Mesendoderm (in vitro differentiated cells): ENCODE data around the gene ERCC4.

Experiments
- DNase-seq: peaks from one replicate; pipeline ENCODE4 v3.0.0; 2013
- H2AK5ac ChIP-seq: 2 replicates; pipeline ENCODE4 v1.6.1; 2013; ENCODE audit warnings: low read length, inconsistent platforms
- H2BK120ac ChIP-seq: 2 replicates; pipeline ENCODE4 v1.6.1; 2013; ENCODE audit warnings: low read depth, mild to moderate bottlenecking, low read length, moderate library complexity, mixed read lengths
- H2BK15ac ChIP-seq: replicated peaks from 2 replicates; pipeline ENCODE4 v1.6.1; 2013; ENCODE audit warnings: low read depth, mild to moderate bottlenecking, moderate library complexity
- H2BK5ac ChIP-seq: 2 replicates; pipeline ENCODE4 v1.6.1; 2013; ENCODE audit warnings: low read length, inconsistent platforms
- H3K18ac ChIP-seq: 2 replicates; pipeline ENCODE4 v1.6.1; 2013; ENCODE audit warnings: mild to moderate bottlenecking, low read length, mixed read lengths
- H3K23ac ChIP-seq: one replicate; pipeline ENCODE4 v1.6.1; 2013; ENCODE audit warnings: low read length
- H3K27ac ChIP-seq: 2 replicates; pipeline ENCODE4 v1.5.1; 2013; ENCODE audit warnings: low read depth, mild to moderate bottlenecking, inconsistent platforms, low read length, moderate library complexity
- H3K27me3 ChIP-seq: 2 replicates; pipeline ENCODE4 v1.6.1; 2013; ENCODE audit warnings: low read length, control low read depth, mild to moderate bottlenecking, inconsistent platforms; ENCODE audit not compliant: insufficient read depth, poor library complexity
- H3K36me3 ChIP-seq: 2 replicates; pipeline ENCODE4 v1.6.1; 2013; ENCODE audit warnings: low read length, inconsistent platforms; ENCODE audit not compliant: control insufficient read depth, insufficient read depth
- H3K4ac ChIP-seq: one replicate; pipeline ENCODE4 v1.6.1; 2013; ENCODE audit warnings: low read depth, mild to moderate bottlenecking, low read length, moderate library complexity
- H3K4me1 ChIP-seq: 2 replicates; pipeline ENCODE4 v1.6.1; 2013; ENCODE audit warnings: low read depth, low read length, inconsistent platforms; ENCODE audit not compliant: control insufficient read depth
- H3K4me2 ChIP-seq: 2 replicates; pipeline ENCODE4 v1.6.1; 2013; ENCODE audit warnings: low read length
- H3K4me3 ChIP-seq: 2 replicates; pipeline ENCODE4 v1.5.1; 2013; ENCODE audit warnings: mild to moderate bottlenecking, low read length
- H3K56ac ChIP-seq: one replicate; pipeline ENCODE4 v1.6.1; 2013; ENCODE audit warnings: low read length
- H3K79me1 ChIP-seq: 2 replicates; pipeline ENCODE4 v1.6.1; 2013; ENCODE audit warnings: low read length, inconsistent platforms
- H3K79me2 ChIP-seq: 2 replicates; pipeline ENCODE4 v1.6.1; 2013; ENCODE audit warnings: mild to moderate bottlenecking, low read length; ENCODE audit not compliant: control insufficient read depth, insufficient read depth
- H3K9ac ChIP-seq: 2 replicates; pipeline ENCODE4 v1.6.1; 2013; ENCODE audit warnings: low read length, inconsistent platforms
- H4K5ac ChIP-seq: one replicate; pipeline ENCODE4 v1.6.1; 2013; ENCODE audit warnings: low read length
- H4K8ac ChIP-seq: one replicate; pipeline ENCODE4 v1.6.1; 2013; ENCODE audit warnings: low read depth, mild to moderate bottlenecking, control low read depth, low read length, moderate library complexity
- WGBS: extraction: QIAGEN DNeasy Blood & Tissue Kit; methylation state at CpG from one replicate; pipeline ENCODE4 v1.1.7; 2013; ENCODE audit warnings: low lambda C conversion rate, missing lambda C conversion rate; ENCODE audit not compliant: insufficient coverage; ENCODE audit errors: extremely low coverage; 5-methylcytosine and 5-hydroxymethylcytosine counted together

ERCC4 gene

DNA sequence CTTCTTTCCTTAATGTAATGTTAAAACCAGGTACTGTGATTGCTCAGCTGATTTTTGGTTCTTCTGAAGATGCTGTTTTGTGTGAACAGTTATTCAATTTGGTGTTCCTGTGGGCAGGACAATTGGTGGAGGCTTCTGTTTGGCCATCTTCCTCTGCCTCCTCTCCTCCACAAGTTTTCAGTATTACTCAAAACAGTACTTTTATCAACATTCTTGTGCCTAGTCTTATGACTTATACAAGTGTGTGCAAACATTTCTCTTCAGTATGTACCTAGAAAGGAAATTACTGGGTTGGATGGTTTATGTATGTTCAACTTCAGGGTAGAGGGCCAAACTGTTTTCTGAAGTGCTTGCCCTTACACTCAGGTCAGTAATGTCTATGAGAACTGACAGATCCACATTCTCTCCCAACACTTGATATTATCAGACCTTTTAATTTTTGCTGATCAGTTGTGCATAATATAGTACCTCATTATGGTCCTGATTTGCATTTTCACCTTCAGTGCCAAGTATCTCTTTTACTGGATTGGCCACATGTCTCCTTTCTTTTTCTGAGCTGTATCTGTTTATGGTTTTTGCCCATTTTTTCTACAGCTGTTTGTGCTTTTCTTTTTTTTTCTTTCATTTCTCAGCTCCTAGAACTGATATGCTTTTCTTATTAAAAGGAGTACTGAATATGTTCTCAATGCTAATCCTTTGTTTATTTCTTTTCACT, 50.9 kb downstream of the ERCC4 start:
- Histone ChIP-seq H3K27ac (no peak overlapping the region), H3K79me2 (no peaks in the 10 kb centered on the region), H3K56ac (no peak overlapping the region), H4K8ac (no peak overlapping the region), H3K36me3 (no peaks in the 10 kb centered on the region), H3K4ac (no peak overlapping the region), H3K9ac (no peak overlapping the region), H3K27me3 (no peaks in the 10 kb centered on the region), H4K5ac (no peak overlapping the region), H3K18ac (no peak overlapping the region), H3K79me1 (no peaks in the 10 kb centered on the region), H3K4me2 (no peak overlapping the region), H3K23ac (no peak overlapping the region), H2BK15ac (no peak overlapping the region), H3K4me1 (no peaks in the 10 kb centered on the region), H2BK5ac (no peak overlapping the region), H2AK5ac (no peak overlapping the region), H3K4me3 (no peak overlapping the region), H2BK120ac (no peak overlapping the region)
- DNase-seq, result no peak

DNA sequence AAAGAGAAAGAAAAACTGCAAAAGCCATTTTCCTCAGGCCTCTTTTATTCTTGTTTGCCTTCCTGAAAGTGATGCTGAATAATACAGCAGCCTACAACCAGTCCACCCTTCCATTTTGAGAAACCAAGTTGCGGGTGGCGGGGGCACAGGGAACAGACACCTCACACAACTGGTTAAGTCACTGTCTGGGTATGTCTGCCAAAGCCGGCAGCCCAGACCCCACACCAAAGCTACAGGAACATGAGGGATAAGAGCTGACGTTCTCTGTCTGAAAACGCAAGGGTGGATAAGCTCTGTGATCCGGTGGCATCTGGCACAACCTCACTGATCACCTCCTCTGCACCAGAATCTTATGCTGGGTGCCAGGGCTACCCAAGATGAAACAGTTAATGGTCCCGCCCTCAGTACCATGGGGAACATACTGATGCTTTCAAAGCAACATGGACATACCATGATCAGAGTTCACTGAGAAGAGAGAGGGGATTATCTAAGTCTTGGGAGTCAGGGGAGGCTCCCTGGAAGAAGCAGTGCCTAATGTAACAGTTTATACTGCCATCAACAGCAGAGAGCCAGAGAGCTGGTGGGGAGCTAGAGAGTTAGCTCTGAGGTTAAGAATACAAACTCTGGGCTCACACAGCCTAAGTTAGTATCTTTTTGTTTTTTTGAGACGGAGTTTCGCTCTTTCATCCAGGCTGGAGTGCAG, 53.5 kb downstream of the ERCC4 start:
- Histone ChIP-seq H2BK5ac (no peak overlapping the region), H3K27ac (no peak overlapping the region), H3K4me2 (no peak overlapping the region), H2AK5ac (no peak overlapping the region), H3K79me1 (no peaks in the 10 kb centered on the region), H3K9ac (no peak overlapping the region), H4K8ac (no peak overlapping the region), H2BK120ac (no peak overlapping the region), H3K18ac (no peak overlapping the region), H3K4me3 (no peak overlapping the region), H3K36me3 (no peaks in the 10 kb centered on the region), H3K27me3 (no peaks in the 10 kb centered on the region), H3K4me1 (no peaks in the 10 kb centered on the region), H3K23ac (no peak overlapping the region), H3K56ac (no peak overlapping the region), H4K5ac (no peak overlapping the region), H2BK15ac (no peak overlapping the region), H3K4ac (no peak overlapping the region), H3K79me2 (no peaks in the 10 kb centered on the region)
- no CpG with 5 or more reads among the region's 9 CpGs for WGBS
- DNase-seq, result no peak

DNA sequence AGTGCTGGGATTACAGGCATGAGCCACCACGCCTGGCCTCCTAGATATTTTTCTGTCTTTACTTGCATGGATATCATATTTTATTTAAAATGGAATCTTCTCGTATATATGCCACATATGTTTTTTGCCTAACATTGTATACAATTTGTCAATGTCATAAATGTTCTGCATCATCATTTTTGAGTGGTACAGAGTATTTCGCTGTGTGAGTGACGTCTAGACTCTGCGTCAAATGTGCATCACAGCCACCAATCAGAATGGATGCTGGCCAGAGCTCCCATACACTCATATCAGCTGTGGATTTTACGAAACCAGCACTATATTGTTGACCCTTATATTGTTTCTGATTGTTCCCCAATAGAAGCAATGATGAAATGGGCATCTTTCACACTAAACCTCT, 57.2 kb downstream of the ERCC4 start:
- no peak overlapping the region for H2BK15ac ChIP-seq
- H3K79me1 ChIP-seq, result no peaks in the 10 kb centered on the region
- no peak overlapping the region for H2BK120ac ChIP-seq
- no peaks in the 10 kb centered on the region for H3K4me1 ChIP-seq
- no peak overlapping the region for H4K5ac ChIP-seq
- H3K23ac ChIP-seq, result no peak overlapping the region
- H2AK5ac ChIP-seq, result no peak overlapping the region
- no peaks in the 10 kb centered on the region for H3K36me3 ChIP-seq
- DNase-seq, result no peak
- H4K8ac ChIP-seq, result no peak overlapping the region
- no peak overlapping the region for H3K27ac ChIP-seq
- H3K18ac ChIP-seq, result no peak overlapping the region
- H3K56ac ChIP-seq, result no peak overlapping the region
- H2BK5ac ChIP-seq, result no peak overlapping the region
- no peak overlapping the region for H3K4me2 ChIP-seq
- H3K4ac ChIP-seq, result no peak overlapping the region
- no peaks in the 10 kb centered on the region for H3K27me3 ChIP-seq
- WGBS, result no CpG with 5 or more reads among the region's 6 CpGs
- H3K4me3 ChIP-seq, result no peak overlapping the region
- H3K9ac ChIP-seq, result no peak overlapping the region
- no peaks in the 10 kb centered on the region for H3K79me2 ChIP-seq

DNA sequence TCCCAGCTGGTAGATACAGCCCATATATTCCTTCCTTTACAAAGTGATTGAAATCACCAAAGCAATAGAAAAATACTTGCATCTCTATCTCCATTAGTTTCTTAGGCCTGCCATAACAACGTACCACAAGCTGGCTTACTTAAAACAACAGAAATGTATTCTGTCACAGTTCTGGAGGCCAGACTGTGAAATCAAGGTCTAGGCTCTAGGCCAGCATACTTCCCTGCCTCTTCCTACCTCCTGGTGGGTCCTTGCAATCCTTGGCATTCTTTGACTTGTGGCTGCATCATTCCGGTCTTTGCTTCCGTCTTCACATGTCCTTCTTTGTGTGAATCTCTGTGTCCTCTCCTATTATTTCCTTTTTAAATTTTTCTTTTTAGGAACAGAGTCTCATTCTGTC, 62.5 kb downstream of the ERCC4 start:
- Histone ChIP-seq H4K5ac (no peak overlapping the region), H3K9ac (no peak overlapping the region), H3K4me1 (no peaks in the 10 kb centered on the region), H3K4ac (no peak overlapping the region), H3K56ac (no peak overlapping the region), H2BK120ac (no peak overlapping the region), H3K79me2 (no peaks in the 10 kb centered on the region), H3K4me2 (no peak overlapping the region), H3K27ac (no peak overlapping the region), H3K18ac (no peak overlapping the region), H4K8ac (no peak overlapping the region), H2BK15ac (no peak overlapping the region), H3K4me3 (no peak overlapping the region), H3K23ac (no peak overlapping the region), H3K36me3 (no peaks in the 10 kb centered on the region), H2AK5ac (no peak overlapping the region), H3K79me1 (no peaks in the 10 kb centered on the region), H2BK5ac (no peak overlapping the region), H3K27me3 (no peaks in the 10 kb centered on the region)
- WGBS, result no CpG with 5 or more reads among the region's 3 CpGs
- peak; percentile 28 for DNase-seq

DNA sequence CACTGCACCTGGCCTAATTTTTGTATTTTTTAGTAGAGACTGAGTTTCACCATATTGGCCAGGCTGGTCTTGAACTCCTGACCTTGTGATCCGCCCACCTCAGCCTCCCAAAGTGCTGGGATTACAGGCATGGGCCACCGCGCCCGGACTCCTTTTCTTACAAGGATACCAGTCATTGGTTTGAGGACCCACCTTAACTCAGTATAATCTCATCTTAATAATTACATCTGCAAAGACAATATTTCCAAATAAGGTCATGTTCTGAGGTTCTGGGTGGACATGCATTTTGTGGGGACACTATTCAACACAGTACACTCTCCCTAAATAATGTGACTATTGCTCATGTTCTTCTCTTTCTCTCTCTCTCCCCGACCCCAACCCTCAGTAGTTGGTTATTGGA, 63.7 kb downstream of the ERCC4 start:
- H3K79me2 ChIP-seq, result no peaks in the 10 kb centered on the region
- no peaks in the 10 kb centered on the region for H3K4me1 ChIP-seq
- no peak for DNase-seq
- no peak overlapping the region for H3K4me3 ChIP-seq
- no peaks in the 10 kb centered on the region for H3K36me3 ChIP-seq
- H3K27ac ChIP-seq, result no peak overlapping the region
- WGBS, result no CpG with 5 or more reads among the region's 5 CpGs
- no peak overlapping the region for H3K4ac ChIP-seq
- H3K18ac ChIP-seq, result no peak overlapping the region
- no peak overlapping the region for H3K56ac ChIP-seq
- H2BK120ac ChIP-seq, result no peak overlapping the region
- no peak overlapping the region for H2AK5ac ChIP-seq
- H3K23ac ChIP-seq, result no peak overlapping the region
- H3K9ac ChIP-seq, result no peak overlapping the region
- no peaks in the 10 kb centered on the region for H3K27me3 ChIP-seq
- no peak overlapping the region for H2BK15ac ChIP-seq
- no peak overlapping the region for H4K8ac ChIP-seq
- H4K5ac ChIP-seq, result no peak overlapping the region
- no peaks in the 10 kb centered on the region for H3K79me1 ChIP-seq
- H3K4me2 ChIP-seq, result no peak overlapping the region
- no peak overlapping the region for H2BK5ac ChIP-seq

DNA sequence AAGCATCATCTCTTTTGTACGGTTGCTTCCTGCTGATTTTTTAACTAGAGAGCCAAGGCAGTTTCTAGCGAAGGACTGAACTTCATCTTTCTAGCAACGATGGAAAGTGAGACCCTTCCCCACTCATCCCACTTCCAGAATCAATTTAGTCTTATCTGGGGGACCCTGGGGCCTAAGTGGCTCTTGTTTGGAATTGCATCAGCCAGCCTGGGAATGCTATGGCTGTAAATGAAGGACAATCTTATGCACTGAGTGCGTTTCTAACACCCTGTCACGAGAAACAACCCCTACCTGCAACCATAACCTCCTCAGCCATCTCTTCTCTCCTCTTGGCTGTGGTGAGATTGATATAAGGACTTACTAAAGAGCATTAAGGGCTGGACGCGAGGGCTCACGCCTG, 64.8 kb downstream of the ERCC4 start:
- WGBS, result no CpG with 5 or more reads among the region's 8 CpGs
- no peak overlapping the region for H3K56ac ChIP-seq
- no peaks in the 10 kb centered on the region for H3K36me3 ChIP-seq
- H3K9ac ChIP-seq, result no peak overlapping the region
- no peaks in the 10 kb centered on the region for H3K79me1 ChIP-seq
- H3K27me3 ChIP-seq, result no peaks in the 10 kb centered on the region
- H3K4me2 ChIP-seq, result no peak overlapping the region
- peak; percentile 14 for DNase-seq
- no peak overlapping the region for H2BK120ac ChIP-seq
- no peak overlapping the region for H3K4ac ChIP-seq
- H2BK5ac ChIP-seq, result no peak overlapping the region
- H2AK5ac ChIP-seq, result no peak overlapping the region
- no peak overlapping the region for H3K18ac ChIP-seq
- no peak overlapping the region for H4K8ac ChIP-seq
- no peak overlapping the region for H3K27ac ChIP-seq
- H3K4me3 ChIP-seq, result no peak overlapping the region
- H2BK15ac ChIP-seq, result no peak overlapping the region
- no peaks in the 10 kb centered on the region for H3K4me1 ChIP-seq
- H4K5ac ChIP-seq, result no peak overlapping the region
- H3K79me2 ChIP-seq, result no peaks in the 10 kb centered on the region
- no peak overlapping the region for H3K23ac ChIP-seq
